ENCODE data around the gene C10orf67. TPM values are rescaled to one million over a fixed set of nuclear protein-coding genes. Genes with fewer than 3 reads are reported as not detected.

Gene C10orf67
- total RNA-seq, 2 donors from 2014 or later, result 0.21 to 0.30 TPM

DNA sequence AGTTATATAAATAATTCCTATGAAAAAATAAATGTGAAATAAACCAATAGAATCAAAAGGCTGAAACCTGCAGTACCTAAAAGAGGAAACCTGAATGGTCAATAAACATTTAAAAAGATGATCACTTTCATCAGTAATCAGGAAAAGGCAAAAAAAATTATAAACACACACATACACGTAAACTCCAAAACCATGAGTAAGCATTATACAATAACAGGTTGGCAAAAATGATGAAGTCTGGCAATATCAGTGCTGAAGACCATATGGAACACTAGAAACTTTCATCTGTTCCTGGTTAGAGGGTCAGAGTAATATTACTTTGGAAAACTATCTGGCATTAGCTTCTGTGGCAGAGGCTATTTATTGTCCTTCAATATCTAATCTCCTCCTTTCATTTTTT lies 114.0 kb downstream of the C10orf67 start:
- Mint-ChIP-seq H3K27ac (no peak overlapping the region), H3K9me3 (peaks cover 8% of the 10 kb centered on the region), H3K36me3 (ENCODE audit: low read depth) (no peaks in the 10 kb centered on the region), H3K4me1 (no peaks in the 10 kb centered on the region), H3K27me3 (peaks cover 17% of the 10 kb centered on the region), H3K4me3 (no peak overlapping the region)
- ATAC-seq (replicated peaks), result no peak

- Mint-ChIP-seq H3K27ac (no peak overlapping the region), H3K36me3 (ENCODE audit: low read depth) (no peaks in the 10 kb centered on the region), H3K4me1 (no peaks in the 10 kb centered on the region)
These were observed 127.1 kb downstream of the C10orf67 start for GRCh38 chr10:23217471-23217870.

GRCh38 chr10:23205972-23206642 lies 138.5 kb downstream of the C10orf67 start:
- no peaks in the 10 kb centered on the region for H3K9me3 Mint-ChIP-seq
- no peak for ATAC-seq (replicated peaks)
- H3K27me3 Mint-ChIP-seq, result peaks cover 53% of the 10 kb centered on the region
- no peak overlapping the region for H3K4me3 Mint-ChIP-seq
- no peaks in the 10 kb centered on the region for H3K4me1 Mint-ChIP-seq
- no peak overlapping the region for H3K27ac Mint-ChIP-seq
- H3K36me3 Mint-ChIP-seq (ENCODE audit: low read depth), result no peaks in the 10 kb centered on the region

More at GRCh38 chr10:23217471-23217870, 127.1 kb downstream of the C10orf67 start:
- no peak for ATAC-seq (replicated peaks)
- Mint-ChIP-seq H3K4me3 (no peak overlapping the region), H3K9me3 (no peaks in the 10 kb centered on the region), H3K27me3 (peaks cover 21% of the 10 kb centered on the region)

DNA sequence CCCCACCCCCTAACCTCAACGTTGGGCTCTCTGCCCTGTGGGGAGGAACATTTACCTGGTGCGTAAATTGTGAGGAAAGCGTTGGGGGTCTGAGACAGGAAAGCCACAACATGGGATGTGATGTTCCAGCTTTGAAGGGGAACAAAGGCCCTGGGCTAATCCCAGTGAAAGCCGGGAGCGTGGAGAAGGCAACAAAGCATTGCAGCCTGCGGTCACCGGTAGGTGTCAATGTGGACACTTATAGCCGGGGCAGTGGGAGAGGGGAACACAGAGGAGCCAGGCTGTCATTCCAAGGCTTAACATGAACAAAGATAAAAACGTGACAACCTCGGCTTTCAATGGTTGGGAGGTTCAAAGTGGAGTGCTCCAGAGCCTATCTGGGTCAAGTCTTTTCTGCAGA lies 139.8 kb downstream of the C10orf67 start:
- no peak for ATAC-seq (replicated peaks)

GRCh38 chr10:23203369-23204325 lies 140.9 kb downstream of the C10orf67 start:
- Mint-ChIP-seq H3K36me3 (ENCODE audit: low read depth) (no peaks in the 10 kb centered on the region), H3K4me1 (no peaks in the 10 kb centered on the region), H3K4me3 (no peak overlapping the region), H3K27me3 (peaks cover 51% of the 10 kb centered on the region), H3K9me3 (no peaks in the 10 kb centered on the region), H3K27ac (no peak overlapping the region)
- no peak for ATAC-seq (replicated peaks)

More for the DNA sequence above, 139.8 kb downstream of the C10orf67 start:
- Mint-ChIP-seq H3K27me3 (peaks cover 58% of the 10 kb centered on the region), H3K4me1 (no peaks in the 10 kb centered on the region), H3K27ac (no peak overlapping the region), H3K36me3 (ENCODE audit: low read depth) (no peaks in the 10 kb centered on the region), H3K9me3 (no peaks in the 10 kb centered on the region), H3K4me3 (no peak overlapping the region)

DNA sequence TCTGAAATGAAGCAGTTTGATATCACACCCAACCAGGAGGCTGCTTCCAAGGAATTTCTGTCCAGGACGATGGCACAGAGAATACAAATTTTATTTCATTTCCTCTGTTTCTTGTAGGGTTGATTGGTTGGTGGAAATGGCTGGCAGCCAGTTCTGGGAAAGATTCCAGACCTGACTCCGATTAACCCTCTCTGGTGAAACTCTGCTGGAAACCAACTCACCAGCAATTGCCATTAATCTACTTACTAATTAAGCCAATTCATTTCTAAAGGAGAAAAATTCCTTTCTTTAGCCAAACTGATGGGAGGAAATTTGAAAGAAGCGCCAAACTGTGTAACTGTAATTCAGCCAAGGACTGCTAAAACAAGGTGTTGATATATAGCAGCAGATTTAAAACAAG lies 141.8 kb downstream of the C10orf67 start:
- Mint-ChIP-seq H3K27me3 (peaks cover 58% of the 10 kb centered on the region), H3K9me3 (no peaks in the 10 kb centered on the region), H3K36me3 (ENCODE audit: low read depth) (no peaks in the 10 kb centered on the region), H3K4me1 (no peaks in the 10 kb centered on the region), H3K27ac (no peak overlapping the region), H3K4me3 (no peak overlapping the region)
- no peak for ATAC-seq (replicated peaks)

GRCh38 chr10:23201837-23202236 lies 142.8 kb downstream of the C10orf67 start:
- no peaks in the 10 kb centered on the region for H3K4me1 Mint-ChIP-seq
- ATAC-seq (replicated peaks), result no peak
- H3K27ac Mint-ChIP-seq, result no peak overlapping the region
- H3K36me3 Mint-ChIP-seq (ENCODE audit: low read depth), result no peaks in the 10 kb centered on the region
- no peak overlapping the region for H3K4me3 Mint-ChIP-seq
- peaks cover 58% of the 10 kb centered on the region for H3K27me3 Mint-ChIP-seq
- no peaks in the 10 kb centered on the region for H3K9me3 Mint-ChIP-seq

DNA sequence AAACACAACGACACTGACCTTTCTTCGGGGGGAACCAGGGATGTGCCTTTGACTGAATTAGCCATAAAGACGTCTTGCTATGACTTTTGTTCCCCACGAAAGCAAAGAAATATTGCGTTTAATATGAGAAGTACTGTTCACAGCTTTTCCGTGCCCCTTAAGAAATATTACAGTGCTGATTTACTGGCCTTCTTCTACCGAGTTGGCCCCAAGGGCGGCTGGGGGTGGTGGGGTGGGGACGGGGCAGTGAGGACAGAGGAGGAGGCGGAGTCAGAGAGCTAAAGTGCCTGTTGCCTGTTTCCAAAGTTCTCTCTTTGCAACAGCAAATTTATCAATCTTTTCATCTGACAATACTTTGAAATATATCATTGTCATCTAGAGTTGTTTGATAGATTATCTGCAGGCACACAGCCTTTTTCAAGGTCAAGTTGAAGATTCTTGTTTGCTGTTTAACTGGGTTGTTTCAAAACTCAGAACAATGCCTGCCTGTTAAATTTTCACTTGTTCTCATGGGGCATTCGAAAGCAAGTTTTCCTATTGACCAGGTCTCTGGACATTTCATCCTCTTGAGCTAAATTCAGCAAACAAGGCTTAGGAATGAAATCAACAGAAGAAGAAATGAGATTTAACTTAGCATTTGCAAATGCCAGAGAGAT lies 143.5 kb downstream of the C10orf67 start:
- no peak overlapping the region for H3K4me3 Mint-ChIP-seq
- H3K27ac Mint-ChIP-seq, result no peak overlapping the region
- ATAC-seq (replicated peaks), result no peak
- H3K4me1 Mint-ChIP-seq, result no peaks in the 10 kb centered on the region
- peaks cover 62% of the 10 kb centered on the region for H3K27me3 Mint-ChIP-seq
- no peaks in the 10 kb centered on the region for H3K9me3 Mint-ChIP-seq
- no peaks in the 10 kb centered on the region for H3K36me3 Mint-ChIP-seq (ENCODE audit: low read depth)

- Mint-ChIP-seq H3K4me3 (no peak overlapping the region), H3K27ac (no peak overlapping the region), H3K27me3 (peaks cover 63% of the 10 kb centered on the region), H3K36me3 (ENCODE audit: low read depth) (no peaks in the 10 kb centered on the region), H3K4me1 (no peaks in the 10 kb centered on the region), H3K9me3 (no peaks in the 10 kb centered on the region)
- no peak for ATAC-seq (replicated peaks)
These were observed 144.0 kb downstream of the C10orf67 start for GRCh38 chr10:23200586-23200985.

GRCh38 chr10:23199768-23200511 lies 144.7 kb downstream of the C10orf67 start:
- Mint-ChIP-seq H3K27ac (no peak overlapping the region), H3K27me3 (peaks cover 65% of the 10 kb centered on the region), H3K36me3 (ENCODE audit: low read depth) (no peaks in the 10 kb centered on the region), H3K4me3 (no peak overlapping the region), H3K4me1 (no peaks in the 10 kb centered on the region), H3K9me3 (no peaks in the 10 kb centered on the region)
- ATAC-seq (replicated peaks), result no peak

DNA sequence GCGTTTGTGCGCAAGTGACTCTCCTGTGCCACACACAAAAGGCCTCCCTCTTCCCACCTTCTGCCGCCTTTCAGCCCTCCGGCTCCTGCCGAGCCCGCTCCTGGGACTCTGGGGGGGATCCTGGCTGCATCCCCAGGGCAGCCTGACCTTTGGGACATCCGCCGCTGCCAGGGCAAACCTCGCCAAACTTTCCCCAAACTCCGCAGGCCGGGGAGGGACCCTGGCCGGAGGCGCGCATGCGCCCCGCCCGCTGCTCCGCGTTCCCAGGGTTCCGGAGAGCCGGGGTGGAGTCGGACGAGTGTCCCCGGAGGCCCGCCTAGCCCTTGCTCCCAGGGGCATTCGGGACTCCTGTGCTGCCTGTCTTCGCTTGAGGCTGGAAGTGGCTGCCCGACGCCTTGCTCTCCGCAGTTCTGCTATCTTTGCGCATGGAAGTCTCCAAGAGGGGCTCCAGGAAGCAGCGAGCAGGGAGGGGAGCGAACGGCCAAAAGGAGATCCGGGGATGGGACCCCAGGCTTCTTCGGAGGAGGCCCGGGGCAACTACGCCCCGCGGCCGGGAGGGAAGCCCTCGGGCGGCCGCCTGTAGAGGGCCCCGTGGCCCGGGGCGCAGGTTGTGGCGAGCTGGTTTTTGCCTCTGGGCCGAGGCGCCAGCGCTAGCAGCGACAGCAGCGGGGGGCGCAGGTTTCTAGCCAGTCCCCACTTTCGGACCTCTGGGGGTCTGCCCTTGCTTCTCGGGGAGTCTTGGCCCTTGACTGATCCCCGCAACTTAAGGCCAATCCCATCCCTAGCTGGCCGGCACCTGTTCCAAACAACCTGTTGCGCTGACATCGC lies 145.4 kb downstream of the C10orf67 start:
- peaks cover 63% of the 10 kb centered on the region for H3K27me3 Mint-ChIP-seq

DNA sequence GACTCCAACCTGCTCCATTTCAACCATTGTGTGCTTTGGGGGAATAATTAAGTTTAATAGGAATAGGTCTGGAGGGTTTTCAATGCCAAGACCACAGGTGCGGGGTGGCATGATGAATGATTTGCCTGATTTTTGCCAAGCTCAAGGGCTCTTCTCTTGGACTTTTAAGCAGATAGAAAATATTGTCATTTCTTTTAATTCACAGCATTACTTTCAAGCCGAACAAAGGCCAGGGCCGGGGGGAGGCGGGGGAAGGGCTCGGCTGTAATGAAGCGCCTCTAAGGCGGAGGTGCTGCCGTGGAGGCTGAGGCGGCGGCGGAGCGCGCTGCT lies 146.0 kb downstream of the C10orf67 start:
- H3K4me1 Mint-ChIP-seq, result no peaks in the 10 kb centered on the region
- no peak overlapping the region for H3K27ac Mint-ChIP-seq
- H3K4me3 Mint-ChIP-seq, result no peak overlapping the region
- no peaks in the 10 kb centered on the region for H3K9me3 Mint-ChIP-seq
- ATAC-seq (replicated peaks), result no peak
- peaks cover 3% of the 10 kb centered on the region for H3K36me3 Mint-ChIP-seq (ENCODE audit: low read depth)
- H3K27me3 Mint-ChIP-seq, result peaks cover 63% of the 10 kb centered on the region

More for the DNA sequence above, 145.4 kb downstream of the C10orf67 start:
- Mint-ChIP-seq H3K4me1 (no peaks in the 10 kb centered on the region), H3K27ac (no peak overlapping the region), H3K4me3 (no peak overlapping the region), H3K36me3 (ENCODE audit: low read depth) (no peaks in the 10 kb centered on the region), H3K9me3 (no peaks in the 10 kb centered on the region)
- no peak for ATAC-seq (replicated peaks)

- peaks cover 6% of the 10 kb centered on the region for H3K36me3 Mint-ChIP-seq (ENCODE audit: low read depth)
- no peaks in the 10 kb centered on the region for H3K4me1 Mint-ChIP-seq
- no peak for ATAC-seq (replicated peaks)
- no peak overlapping the region for H3K4me3 Mint-ChIP-seq
- no peak overlapping the region for H3K27ac Mint-ChIP-seq
- no peaks in the 10 kb centered on the region for H3K9me3 Mint-ChIP-seq
- peaks cover 60% of the 10 kb centered on the region for H3K27me3 Mint-ChIP-seq
These were observed 147.2 kb downstream of the C10orf67 start for GRCh38 chr10:23197416-23197861.

All from activated T-helper 17 cell treated with anti-CD3 and anti-CD28 coated beads, Interleukin-2, amount 50 U/mL, for 72 hours (primary cell).